CD4-positive, alpha-beta T cell treated with Interleukin-21 for 1 hour (primary cell): ENCODE results near the gene BIRC7.
A peak's percentile ranks its signal among the peaks of the same experiment; 100 is the strongest.
"Not testable (repeated sequence)": the region's sequence is repeated elsewhere in the genome, so short reads cannot be mapped to it uniquely, and the experiment has no call there.

Source experiments
- DNase-seq: peaks from one replicate; pipeline ENCODE4 v3.0.0-alpha.2; 2020

Gene BIRC7

DNA sequence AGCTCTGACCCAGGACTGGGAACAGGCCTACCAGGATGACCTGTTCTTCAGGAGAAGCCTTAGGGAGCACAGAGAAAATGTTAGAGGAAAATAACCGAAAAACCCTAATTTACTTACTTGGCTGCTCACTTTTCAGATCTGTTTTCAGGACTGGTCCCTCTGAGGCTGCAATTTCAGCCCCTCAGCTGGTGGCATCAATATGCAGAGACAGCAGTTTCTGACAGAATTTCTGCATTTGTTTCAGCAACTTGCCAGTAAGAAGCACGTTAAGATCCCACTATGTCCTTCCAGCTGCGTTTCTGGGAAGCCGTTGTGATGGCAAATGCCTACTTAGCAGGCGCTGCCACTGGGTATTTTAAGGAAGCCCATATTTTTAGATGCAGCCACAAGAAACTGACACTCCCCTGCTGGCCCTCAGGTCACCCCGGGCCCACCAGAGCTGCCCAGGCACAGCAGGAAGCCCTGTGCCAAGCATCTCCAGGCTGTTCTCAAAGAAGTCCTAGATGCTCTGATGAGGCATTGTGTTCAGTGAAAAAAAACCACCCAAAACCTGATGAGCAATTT, 27.3 kb upstream of the BIRC7 start:
- DNase-seq: no peak

DNA sequence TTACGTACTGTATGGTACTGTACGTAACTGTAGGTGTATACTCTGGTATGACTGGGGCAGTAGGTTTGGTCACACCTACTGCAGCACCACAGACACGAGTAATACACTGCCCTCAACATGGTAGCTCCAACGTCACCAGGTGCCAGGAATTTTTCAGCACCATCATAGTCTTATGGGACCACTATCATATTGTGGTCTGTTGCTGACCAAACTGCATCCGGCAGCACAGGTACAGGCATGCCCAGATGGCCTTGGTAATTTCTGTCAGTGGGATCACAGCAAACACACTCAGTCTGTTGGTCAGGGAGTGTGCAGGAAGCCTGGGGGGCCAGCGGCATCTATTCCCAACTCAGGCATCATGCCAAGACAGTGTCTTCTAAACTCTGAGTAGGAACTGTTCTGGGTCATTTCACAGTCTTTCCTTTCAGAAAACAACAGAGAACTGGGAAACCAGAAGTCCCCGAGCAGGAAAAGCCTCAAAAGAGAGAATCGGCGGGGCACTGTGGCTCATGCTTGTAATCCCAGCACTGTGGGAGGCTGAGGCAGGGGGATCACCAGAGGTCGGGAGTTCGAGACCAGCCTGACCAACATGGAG, 25.6 kb upstream of the BIRC7 start:
- no peak for DNase-seq

DNA sequence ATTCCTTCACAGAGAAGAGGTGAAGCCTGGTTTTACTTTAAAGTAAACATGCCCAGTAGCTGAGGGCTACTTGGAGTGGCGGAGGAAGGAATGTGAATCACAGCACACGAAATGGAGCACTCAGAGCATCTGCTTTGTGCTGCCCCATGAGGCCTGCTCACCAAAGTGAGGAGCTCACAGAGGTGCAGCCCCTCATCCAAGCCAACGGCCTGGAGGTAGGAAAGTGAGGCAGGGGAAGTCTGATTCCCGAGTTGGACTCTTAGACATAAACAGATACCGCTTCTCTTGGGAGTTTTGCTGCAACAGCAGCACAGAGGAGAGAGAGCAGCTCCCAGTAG, 23.3 kb upstream of the BIRC7 start:
- DNase-seq: no peak

DNA sequence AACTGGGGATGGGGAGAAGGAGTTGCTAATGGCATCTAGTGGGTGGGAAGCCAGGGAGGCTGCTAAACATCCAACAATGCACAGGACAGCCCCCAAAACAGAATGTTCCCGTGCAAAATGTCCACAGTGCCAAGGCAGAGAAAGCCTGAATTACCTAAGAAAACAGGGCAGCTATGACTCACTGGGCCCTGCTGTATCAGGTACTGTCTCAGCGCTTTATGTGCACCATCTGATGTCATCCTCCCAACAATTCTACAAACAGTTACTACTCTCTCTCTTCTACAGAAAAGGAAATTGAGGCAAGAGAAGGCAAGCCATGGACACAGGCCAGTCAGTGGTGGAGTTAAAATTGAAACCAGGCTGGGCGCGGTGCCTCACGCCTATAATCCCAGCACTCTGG, 22.9 kb upstream of the BIRC7 start:
- DNase-seq: no peak

DNA sequence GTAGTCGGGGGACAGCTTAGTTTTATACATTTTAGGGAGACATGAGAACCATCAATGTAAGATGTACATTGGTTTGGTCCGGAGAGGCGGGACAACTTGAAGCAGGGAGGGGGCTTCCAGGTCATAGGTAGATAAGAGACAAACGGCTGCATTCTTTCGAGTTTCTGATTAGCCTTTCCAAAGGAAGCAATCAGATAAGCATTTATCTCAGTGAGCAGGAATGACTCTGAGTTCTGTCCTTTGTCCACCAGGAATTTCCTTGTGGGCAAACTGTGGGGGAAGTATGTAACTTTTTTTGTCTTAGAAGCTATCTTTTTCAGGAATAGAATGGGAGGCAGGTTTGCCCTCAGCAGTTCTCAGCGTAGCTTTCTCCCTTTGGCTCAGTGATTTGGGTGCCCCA, 21.2 kb upstream of the BIRC7 start:
- no peak for DNase-seq

DNA sequence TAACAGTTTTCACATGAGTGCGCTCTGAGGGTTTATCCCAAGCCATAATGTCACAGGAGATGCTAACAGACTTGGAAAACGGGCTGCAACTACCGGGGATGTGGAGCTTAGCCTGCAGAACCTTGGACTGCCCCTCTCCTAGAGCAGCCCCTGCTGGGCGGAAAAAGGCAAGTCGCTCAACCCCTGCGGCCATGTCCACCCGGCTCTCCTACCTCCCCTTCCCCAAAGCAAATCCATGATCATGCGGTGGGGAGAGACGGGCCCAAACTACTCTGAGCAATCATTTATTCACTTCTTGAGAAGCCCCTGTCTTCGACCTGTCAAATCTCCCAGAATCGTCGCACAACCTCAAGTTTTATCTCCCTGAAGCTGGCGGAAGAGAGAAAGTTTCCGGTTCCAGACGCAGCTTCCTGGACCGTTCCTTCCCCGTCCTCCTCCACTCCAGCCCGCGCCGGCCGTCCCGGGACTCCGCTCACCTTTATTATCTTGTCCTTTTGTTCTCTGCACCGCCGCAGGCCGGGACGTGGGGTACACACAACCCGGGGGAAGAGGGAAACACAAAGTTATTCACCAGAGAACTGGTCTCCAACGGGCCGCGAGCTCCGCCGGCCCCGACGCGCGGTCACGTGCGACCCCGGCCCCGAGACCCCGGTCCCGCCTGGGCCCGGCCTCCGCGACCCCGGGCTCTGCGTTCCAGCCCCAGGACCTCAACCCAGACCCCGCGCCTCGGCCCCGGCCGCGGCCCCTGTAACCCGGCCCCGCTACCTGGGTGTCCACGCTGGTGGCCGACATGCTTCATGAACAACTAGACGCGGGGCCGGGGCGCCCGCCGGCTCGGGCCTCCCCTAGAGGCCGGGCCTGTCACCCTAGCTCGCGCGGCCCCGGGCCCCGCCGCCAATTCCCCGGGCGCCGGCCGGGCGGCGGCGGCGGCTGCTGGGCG, 20.3 kb upstream of the BIRC7 start:
- DNase-seq: peak; percentile 20

DNA sequence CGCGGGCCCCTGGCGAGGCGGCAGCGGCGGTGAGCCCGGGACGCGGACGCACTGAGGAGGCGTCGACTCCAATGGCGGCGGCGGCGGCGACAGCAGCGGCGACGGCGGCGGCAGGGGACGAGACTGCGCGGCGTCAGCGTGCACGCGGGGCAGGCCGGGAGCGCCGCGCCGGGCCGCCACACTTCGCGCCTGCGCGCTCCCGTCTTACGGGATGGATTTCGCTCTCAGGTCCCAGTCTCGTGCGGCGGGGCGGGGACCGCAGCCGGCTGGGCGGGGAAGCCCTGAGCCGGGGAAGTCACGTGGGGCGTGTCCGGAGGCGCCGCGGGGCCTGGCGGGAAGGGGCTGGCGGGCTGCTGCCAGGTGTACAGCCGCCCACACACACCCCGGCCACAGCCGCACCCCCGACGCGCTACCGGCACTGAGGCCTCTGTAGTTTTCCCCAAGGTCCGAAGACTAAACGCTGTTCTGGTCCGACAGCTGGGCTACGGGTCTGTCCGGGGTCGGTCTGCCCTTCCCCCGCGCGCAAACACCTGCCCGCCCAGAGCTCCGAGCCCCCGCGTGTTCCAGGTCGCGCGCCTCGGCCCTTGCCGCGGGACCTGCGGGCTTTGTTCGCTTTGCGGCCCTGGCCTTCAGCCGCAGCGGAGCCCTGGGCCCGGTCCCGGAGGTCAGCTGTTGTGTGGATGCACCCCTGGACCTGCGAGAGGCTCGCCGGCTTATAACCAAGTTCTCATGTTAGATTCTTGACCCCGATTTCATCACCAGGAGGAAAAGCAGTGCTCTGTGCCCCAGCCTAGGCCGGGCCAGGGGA, 19.5 kb upstream of the BIRC7 start, which contains the start of gene YTHDF1:
Gene YTHDF1 (minus strand): TSS at position 91 of the 808 bp plus-strand sequence. CDS start 239 bp downstream, outside the sequence.
- peak; percentile 96 for DNase-seq

DNA sequence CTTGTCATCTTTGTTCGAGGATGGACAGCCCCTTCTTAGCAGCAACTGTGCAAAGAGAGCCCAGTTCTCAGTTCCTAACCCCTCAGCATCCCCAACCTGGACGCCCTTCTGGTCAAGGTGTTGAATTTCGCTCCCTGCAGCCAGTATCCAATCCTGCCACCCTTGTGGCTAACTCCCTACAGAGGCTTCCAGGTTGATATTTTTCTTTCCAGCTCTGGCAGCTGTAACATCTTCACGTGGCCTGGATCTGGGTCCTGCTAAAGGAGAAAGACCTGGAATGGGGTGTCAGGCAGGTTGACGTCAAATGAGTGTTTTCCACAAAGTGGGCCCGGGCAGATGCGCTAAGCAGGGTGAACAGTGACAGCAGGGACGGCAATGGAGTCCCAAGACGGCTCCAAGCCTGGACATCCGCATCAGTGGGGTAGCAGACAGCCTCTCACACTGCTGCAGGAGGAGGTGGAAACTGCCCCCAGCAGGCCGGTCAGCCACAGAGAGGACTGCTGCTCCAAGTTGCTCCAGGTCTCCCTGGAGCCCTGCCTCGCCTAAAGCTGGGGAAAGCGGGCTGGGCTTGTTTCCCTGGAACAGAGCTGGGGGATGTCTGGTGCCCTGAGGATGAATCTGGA, 18.7 kb upstream of the BIRC7 start:
- no peak for DNase-seq

DNA sequence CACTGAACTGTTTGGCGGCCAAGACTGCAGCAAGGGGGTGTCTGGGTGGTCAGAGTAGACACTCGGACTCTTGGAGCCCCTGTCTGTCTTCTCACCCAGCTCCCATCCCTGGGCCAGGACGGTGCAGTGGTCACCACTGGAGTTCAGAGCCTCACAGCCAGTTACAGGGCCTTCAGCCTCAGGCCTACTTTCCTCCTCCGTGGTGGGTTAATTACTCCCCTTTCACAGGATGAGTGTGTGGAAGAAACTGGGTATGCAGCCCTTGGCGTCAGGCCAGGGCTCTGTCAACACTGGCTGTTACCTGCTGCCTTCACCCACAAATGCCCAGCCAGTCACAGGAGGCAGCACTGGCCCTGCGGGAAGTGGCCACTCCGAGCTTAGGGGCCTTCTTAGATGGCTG, 18.0 kb upstream of the BIRC7 start:
- DNase-seq: no peak

DNA sequence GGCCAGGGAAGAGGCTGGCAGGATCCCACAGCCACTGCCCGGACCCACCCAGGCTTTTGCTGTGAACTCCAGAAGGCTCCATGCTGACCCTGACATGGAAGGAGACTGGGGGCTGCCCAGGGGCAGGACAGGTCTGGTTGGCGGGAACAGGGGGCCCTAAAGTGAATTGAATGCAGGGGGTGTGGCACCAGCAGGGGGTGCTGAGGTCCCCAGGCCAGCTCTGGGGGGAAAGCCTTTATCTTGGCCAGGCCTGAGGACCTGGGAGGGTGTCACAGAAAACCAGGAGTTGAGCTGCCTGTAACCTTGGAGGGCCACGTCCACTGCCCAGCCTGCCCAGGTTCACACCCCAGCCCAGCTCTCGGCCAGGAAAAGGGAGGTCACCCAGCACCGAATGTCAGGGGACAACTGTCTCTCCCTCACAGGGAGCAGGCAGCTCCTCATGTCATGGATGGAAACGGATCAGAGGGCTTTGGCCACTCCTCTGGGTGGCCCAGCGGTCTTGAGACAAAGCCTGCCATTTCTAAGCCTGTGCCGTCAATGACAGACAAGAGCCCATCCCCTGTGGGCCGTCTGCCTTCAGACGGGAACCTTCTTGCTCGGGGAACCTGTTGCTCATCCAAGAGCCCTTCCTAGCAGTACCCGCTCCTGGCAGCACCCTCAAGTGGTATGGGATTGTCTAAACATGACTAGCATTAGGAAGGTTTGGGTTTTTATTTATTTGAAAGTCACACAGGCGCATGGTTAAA, 16.8 kb upstream of the BIRC7 start:
- DNase-seq: no peak

DNA sequence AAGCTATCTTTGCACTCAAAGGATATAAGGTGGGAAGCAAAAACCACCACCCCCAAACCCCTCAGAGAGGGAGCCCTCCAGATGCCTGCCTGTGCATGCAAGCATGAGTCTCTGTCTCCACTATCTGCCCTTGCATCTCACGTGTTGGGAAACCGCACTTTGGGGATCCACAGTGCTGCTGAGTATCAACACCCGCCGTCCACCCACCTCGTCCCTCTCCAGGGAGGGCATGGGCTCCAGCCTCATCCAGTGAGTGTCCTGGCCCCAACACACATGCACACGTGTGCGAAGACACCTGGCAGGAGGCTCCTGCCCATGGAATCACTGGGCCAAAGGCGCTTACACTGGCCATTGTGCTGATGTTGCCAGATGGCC, 16.3 kb upstream of the BIRC7 start:
- no peak for DNase-seq

DNA sequence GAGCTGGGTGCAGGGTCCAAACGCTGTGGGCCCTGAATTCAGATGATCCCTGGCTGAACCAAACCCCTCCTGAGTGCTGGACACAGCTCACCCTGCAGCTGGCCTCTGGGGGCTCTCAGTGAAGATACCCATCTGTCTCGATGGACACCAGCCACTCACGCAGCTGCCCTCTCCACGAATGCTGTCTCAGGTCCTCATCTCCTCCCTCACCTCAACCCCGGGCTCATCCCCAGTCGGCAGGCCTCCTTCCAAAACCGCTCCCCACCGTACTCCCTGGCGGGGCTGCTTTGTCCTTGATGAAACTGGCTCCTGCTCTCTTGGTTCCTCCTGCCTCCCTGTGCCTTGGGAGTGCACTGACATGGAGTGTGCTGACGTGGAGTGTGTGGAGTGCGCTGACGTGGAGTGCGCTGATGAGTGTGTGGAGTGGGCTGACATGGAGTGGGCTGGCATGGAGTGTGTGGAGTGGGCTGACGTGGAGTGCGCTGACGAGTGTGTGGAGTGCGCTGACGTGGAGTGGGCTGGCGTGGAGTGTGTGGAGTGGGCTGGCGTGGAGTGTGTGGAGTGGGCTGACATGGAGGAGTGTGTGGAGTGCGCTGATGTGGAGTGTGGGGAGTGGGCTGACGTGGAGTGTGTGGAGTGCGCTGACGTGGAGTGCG, 15.7 kb upstream of the BIRC7 start:
- DNase-seq: no peak

DNA sequence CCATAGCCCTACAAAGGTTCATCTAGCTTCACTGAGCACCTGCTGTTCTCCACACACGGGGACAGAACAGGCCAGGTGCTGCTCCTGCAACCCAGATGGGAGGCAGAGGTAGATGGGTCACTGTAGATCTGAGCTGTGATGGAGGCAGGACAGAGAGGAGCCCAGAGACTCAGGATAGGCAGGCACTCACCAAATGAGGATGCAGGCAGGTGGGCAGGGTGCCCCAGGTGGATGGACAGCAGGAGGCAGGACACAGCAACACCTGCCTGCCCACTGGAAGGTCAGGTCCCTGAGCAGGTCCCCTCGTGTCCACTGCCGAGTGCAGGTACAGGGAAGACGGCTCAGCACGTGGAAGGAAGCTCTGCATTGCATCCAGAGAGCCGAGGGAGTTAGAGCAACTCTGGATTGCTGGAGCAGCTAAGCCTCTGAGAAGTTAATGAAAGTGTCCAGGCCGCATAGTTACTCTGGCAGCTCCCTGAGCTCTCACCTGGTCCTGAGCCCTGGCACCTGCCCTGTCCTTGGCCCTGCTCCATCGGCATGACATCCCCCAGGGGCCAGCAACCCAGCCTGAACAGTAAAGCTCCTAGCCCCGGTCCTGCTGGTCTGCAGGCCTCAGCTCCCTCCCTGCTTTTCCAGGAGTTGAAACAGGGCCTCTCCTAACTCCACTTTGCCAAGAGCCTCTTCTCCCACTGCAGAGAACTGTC, 14.9 kb upstream of the BIRC7 start:
- no peak for DNase-seq

DNA sequence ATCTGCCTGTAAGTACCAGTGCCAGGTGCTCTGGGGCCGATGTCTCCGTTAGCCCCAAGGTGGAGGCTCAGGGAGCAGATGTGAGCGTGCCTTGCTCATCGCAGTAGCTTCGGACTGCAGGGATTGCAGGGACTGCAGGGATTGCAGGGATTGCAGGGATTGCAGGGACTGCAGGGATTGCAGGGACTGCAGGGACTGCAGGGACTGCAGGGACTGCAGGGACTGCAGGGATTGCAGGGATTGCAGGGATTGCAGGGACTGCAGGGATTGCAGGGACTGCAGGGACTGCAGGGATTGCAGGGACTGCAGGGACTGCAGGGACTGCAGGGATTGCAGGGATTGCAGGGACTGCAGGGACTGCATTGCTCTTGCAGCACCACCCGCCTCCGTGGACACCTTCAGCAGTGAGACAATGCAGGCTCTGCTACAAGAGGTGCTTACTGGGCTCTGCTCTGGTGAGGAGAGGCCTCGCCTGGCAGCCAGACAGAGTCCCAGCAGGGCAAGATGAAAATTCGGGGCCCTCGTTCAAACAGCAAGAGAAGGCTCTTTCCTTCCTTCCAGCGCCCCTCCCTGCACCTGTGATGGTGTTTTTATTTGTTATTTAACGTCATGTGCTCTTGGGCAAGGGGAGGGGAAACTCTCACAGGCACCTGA, 14.2 kb upstream of the BIRC7 start:
- DNase-seq: not testable (repeated sequence)

DNA sequence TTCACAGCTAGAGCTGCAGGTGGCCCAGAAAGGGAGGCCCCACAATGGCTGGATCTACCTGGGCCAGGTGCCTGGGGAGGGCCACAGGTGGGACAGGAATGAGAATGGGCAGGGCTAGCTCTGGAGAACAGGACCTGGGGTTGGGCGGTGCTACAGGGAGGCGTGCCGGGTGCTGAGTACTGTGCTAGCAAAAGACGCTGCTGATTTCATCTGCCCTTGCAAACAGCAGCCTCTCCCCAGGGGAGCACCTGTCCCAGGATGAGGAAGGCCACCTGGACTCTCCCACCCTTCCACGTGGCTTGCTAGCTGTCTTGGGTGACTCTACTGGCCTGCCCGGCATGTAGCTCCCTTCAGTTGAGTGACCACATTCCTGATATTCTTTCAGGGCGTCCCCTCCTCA, 13.2 kb upstream of the BIRC7 start:
- DNase-seq: no peak

DNA sequence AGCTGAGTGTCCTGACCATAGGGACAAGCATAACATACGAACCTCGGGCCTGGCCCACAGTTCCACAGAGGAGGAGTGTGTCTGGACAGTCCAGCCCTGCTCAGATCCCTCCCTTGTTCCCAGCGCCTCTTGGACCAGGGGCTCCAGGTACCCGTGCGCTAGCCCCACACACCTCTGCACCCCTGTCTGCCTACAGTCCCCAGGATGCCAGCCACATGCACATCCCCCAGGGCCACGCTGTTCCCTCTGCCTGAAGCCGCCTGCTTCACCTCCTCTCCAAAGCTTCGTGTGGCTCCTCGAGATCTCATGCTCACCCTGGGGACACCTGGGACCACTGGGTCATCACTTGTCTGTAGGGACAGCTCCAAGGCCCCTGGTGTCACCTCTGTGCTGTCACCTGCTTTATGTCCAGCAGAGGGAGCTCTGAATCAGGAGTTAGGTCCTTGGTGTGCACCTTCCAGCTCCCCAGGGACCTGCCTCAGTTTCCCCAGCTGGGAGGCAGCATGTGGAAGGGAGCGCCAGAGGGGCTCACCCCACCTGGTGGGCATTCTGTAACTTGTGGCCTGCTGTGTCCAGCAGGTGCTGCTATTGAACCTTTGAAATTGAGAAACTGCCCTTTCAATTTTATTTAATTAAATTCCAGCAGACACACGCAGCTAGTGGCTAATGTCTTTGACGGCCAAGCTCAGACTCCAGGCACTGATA, 12.4 kb upstream of the BIRC7 start:
- peak; percentile 52 for DNase-seq

DNA sequence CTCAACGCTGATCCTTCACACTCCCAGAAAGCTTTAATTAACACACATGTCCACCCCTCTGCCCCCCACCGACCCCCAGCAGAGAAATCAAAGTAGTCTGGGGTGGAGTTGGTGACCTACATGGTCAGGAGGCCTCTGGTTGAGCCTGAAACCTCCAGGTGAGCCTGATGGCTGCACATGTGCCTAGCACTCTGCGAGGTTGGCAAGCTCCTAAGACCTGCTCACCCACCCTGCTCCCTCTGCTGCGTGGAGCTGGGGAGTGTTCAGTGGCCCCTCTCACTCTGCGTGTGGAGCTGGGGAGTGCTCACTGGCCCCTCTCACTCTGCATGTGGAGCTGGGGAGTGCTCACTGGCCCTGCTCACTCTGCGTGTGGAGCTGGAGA, 11.9 kb upstream of the BIRC7 start:
- no peak for DNase-seq

DNA sequence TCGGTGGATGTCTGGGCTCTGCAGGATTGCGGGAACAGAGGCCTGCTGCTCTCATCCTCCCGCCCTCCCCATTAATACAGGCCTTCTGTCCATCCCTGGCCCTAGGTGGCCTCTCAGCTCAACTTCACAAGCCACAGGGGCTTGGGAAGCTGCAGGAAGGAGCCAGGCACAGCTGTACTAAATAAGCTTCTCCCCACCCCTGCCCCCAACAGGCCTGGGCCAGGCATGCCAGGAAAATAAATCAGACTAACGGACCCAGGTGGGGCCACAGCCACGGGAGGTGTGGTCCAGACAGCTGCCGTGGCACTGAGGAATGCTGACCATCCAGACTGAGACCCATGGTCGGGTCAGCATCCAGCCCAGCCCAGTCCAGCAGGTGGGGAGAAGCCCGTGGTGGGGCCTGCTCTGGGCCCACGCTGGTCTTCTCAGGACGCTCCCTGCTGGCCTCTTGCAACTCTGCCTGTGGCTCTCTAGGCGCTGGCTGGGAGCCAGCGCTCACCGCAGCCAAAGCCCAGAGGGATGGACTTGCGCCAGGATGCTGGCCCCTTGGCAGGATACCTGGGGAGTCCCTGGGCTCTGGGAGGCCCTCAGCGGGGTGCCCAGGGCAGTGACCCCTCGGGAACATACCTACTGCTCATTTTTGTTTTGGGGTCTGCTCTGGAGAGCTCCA, 11.2 kb upstream of the BIRC7 start:
- DNase-seq: no peak

DNA sequence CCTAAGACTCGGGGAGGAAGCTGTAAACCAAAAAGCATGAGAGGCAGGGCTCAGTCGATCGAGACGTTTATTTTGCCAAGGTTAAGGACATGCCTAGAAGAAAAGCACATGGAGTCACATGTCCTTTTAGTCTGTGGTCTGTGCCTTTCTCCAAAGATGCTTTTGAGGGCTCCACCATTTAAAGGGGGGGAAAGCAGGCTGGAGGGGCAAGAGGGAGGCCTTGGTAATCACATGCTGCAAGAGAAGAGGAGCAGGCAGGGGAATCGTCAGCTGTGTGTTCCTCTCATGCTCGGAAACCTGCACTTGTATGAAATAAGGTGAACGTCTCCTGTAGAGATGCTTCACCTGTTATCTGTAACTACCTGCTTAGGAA, 10.6 kb upstream of the BIRC7 start:
- no peak for DNase-seq
